ENCODE data around the gene RABGAP1L.
A peak's percentile ranks its signal among the peaks of the same experiment; 100 is the strongest.
"Not testable (repeated sequence)": the region's sequence is repeated elsewhere in the genome, so short reads cannot be mapped to it uniquely, and the experiment has no call there.

The RABGAP1L gene

DNA sequence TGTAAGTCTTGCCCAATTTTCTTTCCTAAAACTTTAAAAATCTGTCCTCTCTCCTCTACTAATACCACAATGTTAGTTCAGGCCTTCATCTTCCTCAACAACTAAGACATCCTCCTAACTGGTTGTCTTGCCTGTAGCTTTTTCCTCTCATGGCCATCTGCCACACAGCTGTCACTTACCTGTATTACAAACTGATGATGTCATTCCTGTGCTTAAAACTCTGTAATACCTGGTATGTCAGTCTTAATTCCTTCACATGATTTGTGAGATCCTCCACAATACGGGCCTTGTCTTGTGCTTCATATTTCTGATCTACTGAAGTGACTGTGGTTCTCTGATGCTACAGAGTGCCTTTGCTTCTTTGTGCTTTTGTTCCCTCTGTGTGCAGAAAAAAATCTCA lies 854.1 kb downstream of the RABGAP1L start:
- no peak for DNase-seq

DNA sequence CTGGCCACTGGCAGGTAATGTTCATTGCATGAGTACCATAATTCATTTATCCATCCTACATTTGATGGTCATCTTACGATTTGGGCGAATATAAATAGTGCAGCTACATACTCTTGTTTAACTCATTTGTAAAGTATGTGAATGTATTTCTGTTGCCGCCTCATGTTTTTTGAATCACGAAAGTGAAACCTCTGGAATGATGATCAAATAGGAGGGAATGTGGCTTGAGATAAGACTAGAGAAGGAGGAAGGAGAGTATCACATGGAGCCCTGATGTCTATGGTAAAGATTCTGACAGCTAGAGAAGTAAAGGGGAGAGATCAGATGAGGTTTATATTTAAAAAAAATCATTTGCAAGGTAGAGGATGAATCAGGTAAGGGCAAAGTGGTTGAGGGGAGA lies 855.9 kb downstream of the RABGAP1L start:
- no peak for DNase-seq

DNA sequence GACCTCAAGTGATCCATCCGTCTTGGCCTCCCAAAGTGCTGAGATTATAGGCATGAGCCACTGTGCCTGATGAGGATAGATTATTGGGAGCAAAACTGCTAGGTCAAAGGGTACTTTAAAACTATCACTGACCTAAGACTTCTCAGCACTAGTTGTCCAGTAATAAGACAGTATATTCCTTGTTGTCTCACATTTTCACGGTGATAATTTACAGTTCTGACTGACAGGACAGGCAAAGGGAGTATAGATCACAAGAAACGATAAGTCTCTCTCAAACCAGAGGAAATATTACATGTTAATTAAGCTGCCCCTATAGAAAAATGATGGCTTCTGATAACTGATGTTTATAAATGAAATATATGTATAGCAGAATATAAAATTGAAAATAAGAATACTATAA lies 860.2 kb downstream of the RABGAP1L start:
- DNase-seq: no peak

DNA sequence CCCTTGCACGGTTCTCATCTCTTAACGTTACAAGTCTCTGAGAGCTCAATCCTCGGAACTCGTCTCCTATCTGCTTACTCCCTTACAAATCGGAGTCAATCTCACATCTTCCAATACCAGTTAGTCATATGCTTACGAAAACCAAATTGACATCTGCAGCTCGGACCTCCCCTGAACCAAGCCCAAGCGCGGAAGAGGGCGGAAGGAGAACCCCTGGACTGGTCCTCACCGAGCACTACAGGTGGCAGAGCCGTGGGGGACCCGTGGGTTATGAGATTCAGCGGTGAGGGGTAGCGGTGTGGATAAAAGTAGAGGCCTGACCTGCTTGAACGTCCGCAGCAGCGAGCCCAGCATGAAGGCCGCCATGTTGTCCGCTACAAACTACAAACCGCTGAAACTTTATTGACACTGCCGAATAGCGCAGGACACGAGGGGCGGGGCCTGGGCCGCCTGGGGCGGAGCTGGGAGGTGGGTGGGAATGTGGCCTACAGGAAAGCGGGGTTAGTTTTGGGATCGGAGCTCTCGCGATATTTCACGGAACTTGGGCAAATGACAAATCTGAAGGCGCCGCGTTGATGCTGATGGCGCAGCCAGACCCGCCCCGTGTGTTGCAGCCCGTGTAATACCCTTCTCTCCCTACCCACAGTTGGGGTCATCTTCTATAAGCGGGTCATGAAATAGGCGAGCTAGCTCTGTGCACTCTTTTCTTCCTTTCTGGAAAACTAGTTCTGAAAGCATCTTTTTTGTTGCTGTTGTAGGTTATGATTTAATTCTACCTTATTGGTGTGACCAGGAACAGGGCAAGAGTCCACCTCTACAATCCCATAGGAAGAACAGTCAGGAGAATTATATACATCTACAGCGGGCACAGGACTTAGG lies 864.0 kb downstream of the RABGAP1L start, which contains the start of gene MRPS14:
Gene MRPS14 (minus strand): TSS at position 383 of the 879 bp plus-strand sequence. CDS start 17 bp downstream, at position 366.
- DNase-seq: peak; percentile 91

DNA sequence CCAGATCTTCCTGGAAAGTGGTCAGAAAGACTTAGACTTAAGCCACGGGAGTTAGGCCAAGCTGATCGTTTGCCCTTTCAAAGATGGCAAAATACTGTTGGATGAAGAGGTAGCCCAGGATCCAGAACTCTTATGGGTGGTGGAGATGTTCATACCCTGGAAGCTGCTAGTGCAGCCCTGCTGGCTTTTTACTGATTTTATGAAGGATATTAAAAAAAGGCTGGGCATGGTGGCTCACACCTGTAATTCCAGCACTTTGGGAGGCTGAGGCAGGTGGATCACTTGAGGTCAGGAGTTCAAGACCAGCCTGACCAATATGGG lies 864.6 kb downstream of the RABGAP1L start:
- DNase-seq: not testable (repeated sequence)

DNA sequence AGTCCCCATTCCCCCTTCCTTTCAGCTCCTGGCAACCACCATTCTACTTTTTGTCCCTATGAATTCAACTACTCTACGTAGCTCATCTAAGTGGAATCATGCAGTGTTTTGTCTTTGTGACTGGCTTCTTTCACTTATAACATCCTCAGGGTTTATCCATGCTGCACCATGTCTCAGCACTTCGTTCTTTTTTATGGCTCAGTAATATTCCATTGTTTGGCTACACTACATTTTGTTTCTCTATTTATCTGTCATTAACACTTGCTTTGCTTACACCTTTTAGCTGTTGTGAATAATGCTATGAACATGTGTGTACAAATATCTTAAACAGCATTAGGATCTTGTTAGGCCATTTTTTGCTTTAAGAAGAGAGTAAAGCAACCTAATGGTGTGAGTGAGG lies 865.5 kb downstream of the RABGAP1L start:
- no peak for DNase-seq

DNA sequence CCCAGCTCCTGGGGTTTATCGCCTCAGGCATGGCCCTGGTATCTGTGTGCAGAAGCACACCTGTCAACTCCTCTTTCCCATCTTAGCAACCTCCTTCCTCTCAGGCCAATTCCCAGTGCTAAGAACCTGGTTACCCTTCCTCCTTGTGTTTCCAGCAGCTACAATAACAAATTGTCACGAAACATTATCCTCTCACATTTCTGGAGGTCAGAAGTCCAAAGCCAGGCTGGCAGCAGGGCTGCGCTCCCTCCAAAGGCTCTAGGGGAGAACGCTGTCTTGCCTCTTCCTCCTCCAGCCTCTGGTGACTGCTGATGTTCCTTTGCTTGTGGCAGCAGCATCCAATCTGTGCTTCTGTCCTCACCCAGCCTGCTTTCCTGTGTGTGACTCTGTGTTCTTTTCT lies 874.6 kb downstream of the RABGAP1L start:
- no peak for DNase-seq

DNA sequence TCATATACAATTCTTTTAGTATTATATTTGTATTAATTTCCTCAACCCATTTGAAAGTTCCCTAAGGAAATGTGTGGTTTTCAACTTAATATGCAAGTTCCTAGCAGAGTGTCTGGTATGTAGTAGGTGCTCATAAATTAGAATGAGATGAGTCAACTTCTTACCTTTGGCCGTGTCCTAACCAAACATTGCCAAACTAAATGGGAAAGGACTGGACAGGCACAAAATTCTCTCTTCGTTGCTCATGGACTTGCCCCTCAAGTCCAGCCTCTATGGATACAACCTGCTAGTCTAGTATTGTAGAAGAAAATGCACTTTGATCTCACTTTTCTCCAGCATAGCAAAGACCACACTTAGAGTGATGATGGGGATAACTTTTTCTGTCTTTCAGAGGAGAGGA lies 875.5 kb downstream of the RABGAP1L start:
- DNase-seq: no peak

DNA sequence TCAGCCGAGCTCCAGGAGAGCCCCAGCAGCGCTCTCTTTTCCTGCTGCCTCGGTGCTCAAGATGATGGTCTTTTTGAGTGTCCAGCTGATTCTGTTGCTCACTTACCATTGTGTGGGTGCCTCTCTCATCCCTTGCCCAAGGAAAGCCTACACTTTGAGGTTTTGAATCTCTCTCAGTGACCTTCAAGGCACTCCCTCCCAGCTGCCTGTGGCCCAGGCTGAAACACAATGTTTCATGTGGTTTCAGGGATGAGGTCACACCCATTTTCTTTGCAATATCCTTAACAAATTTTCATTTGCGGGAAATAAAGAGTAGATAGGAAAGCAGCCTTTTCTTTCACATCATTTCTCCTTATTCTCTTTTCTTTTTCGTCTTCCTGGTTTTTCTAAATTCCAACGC lies 876.5 kb downstream of the RABGAP1L start:
- DNase-seq: no peak

DNA sequence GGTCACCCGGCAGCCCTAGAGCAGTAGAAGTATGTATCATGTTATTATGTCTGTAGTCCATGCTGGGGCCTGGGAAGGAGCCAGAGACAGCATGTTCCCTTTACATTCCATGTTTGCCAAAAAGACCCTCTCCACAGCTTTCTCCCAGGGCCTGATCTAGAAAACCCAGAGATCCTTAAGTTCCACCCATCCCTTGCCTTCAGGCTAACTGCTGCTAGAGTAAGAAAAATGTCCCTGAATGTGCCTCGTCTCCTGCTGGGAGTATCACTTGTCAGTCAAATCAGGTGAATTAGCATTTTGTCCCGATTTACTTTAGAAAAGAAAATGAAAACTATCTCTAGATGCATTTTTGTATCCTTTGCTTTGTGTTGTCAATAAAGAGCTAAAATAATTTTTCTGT lies 877.2 kb downstream of the RABGAP1L start:
- no peak for DNase-seq

DNA sequence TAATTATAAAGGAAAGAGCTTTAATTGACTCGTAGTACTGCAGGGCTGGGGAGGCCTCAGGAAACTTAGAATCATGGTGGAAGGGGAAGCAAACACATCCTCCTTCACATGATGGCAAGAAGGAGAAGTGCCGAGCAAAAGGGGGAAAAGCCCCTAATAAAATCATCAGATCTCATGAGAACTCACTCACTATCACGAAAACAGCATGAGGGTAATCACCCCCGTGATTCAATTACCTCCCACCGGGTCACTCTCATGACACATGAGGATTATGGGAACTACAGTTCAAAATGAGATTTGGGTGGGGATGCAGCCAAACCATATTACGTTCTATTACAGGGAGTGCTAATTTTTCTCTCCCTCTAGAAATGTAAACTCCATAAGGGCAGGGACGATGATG lies 878.1 kb downstream of the RABGAP1L start:
- no peak for DNase-seq

DNA sequence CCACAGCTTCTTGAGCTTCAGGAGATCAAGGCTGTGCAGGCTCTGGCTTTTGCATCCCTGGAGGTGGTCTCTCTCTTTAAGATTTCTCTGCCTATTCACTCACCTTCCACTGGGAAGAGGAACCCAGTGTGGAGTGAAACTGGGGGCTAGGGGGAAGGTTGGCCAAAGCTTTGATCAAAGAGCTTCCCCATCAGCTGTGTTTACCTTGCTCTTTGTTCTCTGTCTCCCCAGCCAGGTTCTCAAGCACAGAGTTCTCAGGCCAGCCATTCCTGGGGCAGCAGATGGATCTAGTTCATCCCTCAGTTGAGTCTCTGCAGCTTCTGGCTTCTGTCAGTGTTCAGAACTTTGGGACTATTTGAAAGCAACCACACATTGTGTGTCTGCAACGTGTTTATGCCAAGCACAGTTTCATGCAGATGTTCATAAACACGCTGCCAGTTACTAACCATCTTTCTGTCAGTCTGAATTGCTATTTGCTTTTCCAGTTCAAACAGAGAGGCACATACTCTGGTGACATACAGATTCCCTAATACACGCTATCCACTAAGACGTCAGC lies 881.1 kb downstream of the RABGAP1L start:
- DNase-seq: no peak

DNA sequence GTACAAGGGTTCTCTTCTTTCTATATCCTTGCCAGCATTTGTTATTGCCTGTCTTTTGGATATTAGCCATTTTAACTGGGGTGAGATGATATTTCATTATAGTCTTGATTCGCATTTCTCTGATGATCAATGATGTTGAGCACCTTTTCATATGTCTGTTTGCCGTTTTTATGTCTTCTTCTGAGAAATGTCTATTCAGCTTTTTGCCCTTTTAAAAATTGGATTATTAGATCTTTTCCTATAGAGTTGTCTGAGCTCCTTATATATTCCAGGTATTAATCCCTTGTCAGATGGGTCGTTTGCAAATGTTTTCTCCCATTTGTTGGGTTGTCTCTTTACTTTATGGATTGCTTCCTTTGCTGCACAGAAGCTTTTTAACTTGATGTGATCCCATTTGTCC lies 883.3 kb downstream of the RABGAP1L start:
- no peak for DNase-seq

DNA sequence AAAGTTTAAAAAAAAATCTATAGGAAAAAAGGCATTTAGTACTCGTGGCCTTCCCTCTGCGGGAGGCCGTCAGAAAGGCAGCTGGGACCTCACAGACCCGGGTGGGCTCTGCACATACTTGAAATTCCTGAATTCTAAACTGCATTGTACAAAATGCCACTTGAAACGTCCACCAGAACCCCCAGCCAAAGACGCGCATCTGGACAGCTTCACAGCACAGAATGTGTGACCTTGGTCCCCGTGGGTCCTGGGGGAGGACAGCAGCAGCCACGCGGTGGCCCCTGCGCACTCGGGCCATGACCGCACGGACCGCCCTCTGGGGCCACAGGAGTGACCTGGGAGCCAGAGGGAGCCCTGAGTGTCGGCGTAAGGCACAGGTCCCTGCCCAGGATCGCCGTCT lies 884.5 kb downstream of the RABGAP1L start:
- no peak for DNase-seq

DNA sequence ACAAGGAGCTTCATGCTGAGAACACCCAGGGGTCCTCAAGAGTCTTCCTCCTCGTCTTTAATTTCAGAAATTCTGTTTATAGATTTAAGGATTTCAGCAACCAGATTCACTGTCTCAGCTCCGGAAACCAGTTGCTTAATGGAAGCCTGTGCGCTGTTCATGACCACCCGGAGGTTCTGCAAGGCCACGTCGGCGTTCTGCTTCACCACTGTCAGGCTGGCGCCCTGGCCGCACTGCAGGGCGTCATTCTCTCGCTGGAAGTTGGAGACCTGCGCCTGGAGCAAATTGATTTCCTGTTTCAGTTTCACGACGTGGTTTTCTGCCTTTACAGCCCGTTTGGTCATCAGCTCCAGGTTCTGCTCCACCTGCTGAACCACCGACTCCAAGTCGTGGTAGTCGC lies 885.3 kb downstream of the RABGAP1L start:
- not testable (repeated sequence) for DNase-seq
